Measurements from ENCODE around the gene VLDLR.

DNA sequence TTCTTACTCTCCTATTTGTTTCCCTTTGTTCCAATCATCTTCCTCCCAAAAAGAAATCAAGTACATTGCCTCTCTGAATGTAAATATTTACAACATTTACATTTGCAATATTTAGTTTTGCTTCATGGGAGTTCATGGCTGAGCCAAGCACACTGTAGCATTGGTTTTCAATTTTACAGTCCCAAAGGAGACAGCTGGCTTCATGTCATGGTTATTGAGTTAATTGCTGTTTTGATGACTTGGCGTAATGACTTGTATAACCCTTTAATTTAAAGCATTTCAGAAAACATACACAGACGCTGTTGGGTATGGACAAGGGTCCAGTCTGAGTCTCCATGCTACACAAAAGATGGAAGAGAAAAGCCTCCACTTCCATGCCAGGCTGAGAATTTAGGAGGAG is 25.6 kb upstream of the VLDLR start:
- TF ChIP-seq, protein P1, sequence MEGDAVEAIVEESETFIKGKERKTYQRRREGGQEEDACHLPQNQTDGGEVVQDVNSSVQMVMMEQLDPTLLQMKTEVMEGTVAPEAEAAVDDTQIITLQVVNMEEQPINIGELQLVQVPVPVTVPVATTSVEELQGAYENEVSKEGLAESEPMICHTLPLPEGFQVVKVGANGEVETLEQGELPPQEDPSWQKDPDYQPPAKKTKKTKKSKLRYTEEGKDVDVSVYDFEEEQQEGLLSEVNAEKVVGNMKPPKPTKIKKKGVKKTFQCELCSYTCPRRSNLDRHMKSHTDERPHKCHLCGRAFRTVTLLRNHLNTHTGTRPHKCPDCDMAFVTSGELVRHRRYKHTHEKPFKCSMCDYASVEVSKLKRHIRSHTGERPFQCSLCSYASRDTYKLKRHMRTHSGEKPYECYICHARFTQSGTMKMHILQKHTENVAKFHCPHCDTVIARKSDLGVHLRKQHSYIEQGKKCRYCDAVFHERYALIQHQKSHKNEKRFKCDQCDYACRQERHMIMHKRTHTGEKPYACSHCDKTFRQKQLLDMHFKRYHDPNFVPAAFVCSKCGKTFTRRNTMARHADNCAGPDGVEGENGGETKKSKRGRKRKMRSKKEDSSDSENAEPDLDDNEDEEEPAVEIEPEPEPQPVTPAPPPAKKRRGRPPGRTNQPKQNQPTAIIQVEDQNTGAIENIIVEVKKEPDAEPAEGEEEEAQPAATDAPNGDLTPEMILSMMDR (IDR thresholded peaks at IDR 0.05): no peak
- TF ChIP-seq ZFX (IDR thresholded peaks at IDR 0.05; ENCODE audit: borderline replicate concordance): no peak
